PC-3 (cell line): ENCODE measurements around the gene NDUFC1. TPM values are rescaled to one million over a fixed set of nuclear protein-coding genes. Genes with fewer than 3 reads are reported as not detected.

Experiments used
- ATAC-seq: fragments of 200-7000 bp; cut with Tn5 transposase; 2 replicates; pipeline ENCODE4 v1.9.1; 2020; ENCODE audit warnings: mild to moderate bottlenecking, moderate library complexity
- BruUV-seq: library from RNA; stranded (reverse); fragments of 400-500 nt; replicated peaks from 2 replicates; lab custom pipeline; 2021; lab: Mats Ljungman, UMichigan
- CTCF ChIA-PET: fragments of 300-600 bp; sonication (Branson Sonifier 250); formaldehyde crosslinking; loops from one replicate; lab custom pipeline; 2022; ENCODE audit warnings: antibody characterized with exemption; lab: Charles Lee
- POLR2A ChIA-PET: fragments of 300-600 bp; sonication (Branson Sonifier 250); formaldehyde crosslinking; loops from one replicate; lab custom pipeline; 2022; ENCODE audit warnings: antibody characterized with exemption; ENCODE audit not compliant: unreplicated experiment; lab: Charles Lee
- DNase-seq: peaks from one replicate; pipeline ENCODE4 v3.0.0-alpha.2; 2015
- H2AFZ ChIP-seq: fragments of 300-600 bp; sonication (generic); 2 replicates; pipeline ENCODE4 v1.6.0; 2016; ENCODE audit warnings: antibody characterized with exemption, low read length
- H3F3A ChIP-seq: fragments of 300-600 bp; sonication (generic); one replicate; pipeline ENCODE4 v1.6.0; 2017; ENCODE audit warnings: antibody characterized with exemption, low read length, control low read depth, mild to moderate bottlenecking; ENCODE audit not compliant: unreplicated experiment
- H3K27ac ChIP-seq: fragments of 300-600 bp; sonication (generic); 2 replicates; pipeline ENCODE4 v1.5.1; 2016; ENCODE audit warnings: mild to moderate bottlenecking, low read length
- H3K27me3 ChIP-seq: fragments of 300-600 bp; sonication (generic); 2 replicates; pipeline ENCODE4 v1.6.1; 2016; ENCODE audit warnings: low read length, mixed read lengths
- H3K36me3 ChIP-seq: fragments of 300-600 bp; sonication (generic); 2 replicates; pipeline ENCODE4 v1.6.1; 2016; ENCODE audit warnings: low read depth, mixed run types, low read length, mixed read lengths
- H3K4me1 ChIP-seq: fragments of 300-600 bp; sonication (generic); 2 replicates; pipeline ENCODE4 v1.5.1; 2016; ENCODE audit warnings: low read length; ENCODE audit not compliant: insufficient read depth
- H3K4me2 ChIP-seq: fragments of 300-600 bp; sonication (generic); 2 replicates; pipeline ENCODE4 v1.6.0; 2016; ENCODE audit warnings: low read length
- H3K4me3 ChIP-seq: fragments of 300-600 bp; sonication (generic); 2 replicates; pipeline ENCODE4 v1.5.1; 2016; ENCODE audit warnings: mild to moderate bottlenecking, low read length, mixed read lengths
- H3K79me2 ChIP-seq: fragments of 300-600 bp; sonication (generic); 2 replicates; pipeline ENCODE4 v1.6.1; 2017; ENCODE audit warnings: low read length, mixed read lengths
- H3K9ac ChIP-seq: fragments of 300-600 bp; sonication (generic); 2 replicates; pipeline ENCODE4 v1.6.0; 2016; ENCODE audit warnings: mild to moderate bottlenecking, low read length
- H3K9me2 ChIP-seq: fragments of 300-600 bp; sonication (generic); replicated peaks from 2 replicates; pipeline ENCODE4 v1.6.1; 2016; ENCODE audit warnings: mixed run types, low read length, mixed read lengths
- H3K9me3 ChIP-seq: fragments of 300-600 bp; sonication (generic); 2 replicates; pipeline ENCODE4 v1.6.1; 2016; ENCODE audit warnings: low read length, mixed read lengths
- H4K20me1 ChIP-seq: fragments of 300-600 bp; sonication (generic); 2 replicates; pipeline ENCODE4 v1.6.1; 2016; ENCODE audit warnings: low read length, mixed read lengths
- EZH2 ChIP-seq: fragments of 300-600 bp; sonication (generic); IDR thresholded peaks from one replicate; pipeline ENCODE4 v1.6.1; 2017; ENCODE audit warnings: antibody characterized with exemption, mild to moderate bottlenecking, low read length; ENCODE audit not compliant: unreplicated experiment
- EZH2phosphoT487 ChIP-seq: fragments of 300-600 bp; sonication (generic); IDR thresholded peaks from 2 replicates; pipeline ENCODE4 v1.6.1; 2018; ENCODE audit warnings: mild to moderate bottlenecking, antibody characterized with exemption, low read length, borderline replicate concordance
- intact Hi-C: fragments of 100-400 bp; cut with micrococcal nuclease; formaldehyde crosslinking; loops from 2 replicates; pipeline ENCODE4 v1.9.0; 2023
- total RNA-seq: library from RNA; depleted of rRNA; stranded (reverse); fragments of >200 nt; gene quantifications from 2 replicates; pipeline ENCODE4 v1.2.3, GENCODE V29; 2014
- TF ChIP-seq, protein P1 (sequence below): fragments of 300-600 bp; sonication (generic); conservative IDR thresholded peaks from 2 replicates; pipeline ENCODE4 v1.5.1; 2017; ENCODE audit warnings: antibody characterized with exemption, low read depth, mild to moderate bottlenecking, low read length

NDUFC1 gene
- total RNA-seq, 1 experiment from 2014 or later = 92.9 TPM

GRCh38 chr4:139319571-139319970 is 17.3 kb upstream of the NDUFC1 start:
- intact Hi-C loops = no loop called here
- CTCF ChIA-PET = no interaction called here
- Histone ChIP-seq H3K9me2 (no peaks in the 10 kb centered on the region), H3K27me3 (no peaks in the 10 kb centered on the region), H3K4me2 (no peak overlapping the region), H2AFZ (no peak overlapping the region), H3F3A (no peaks in the 10 kb centered on the region), H3K9me3 (no peaks in the 10 kb centered on the region), H4K20me1 (peaks cover 53% of the 10 kb centered on the region), H3K36me3 (no peaks in the 10 kb centered on the region), H3K4me3 (no peak overlapping the region), H3K79me2 (peaks cover 100% of the 10 kb centered on the region), H3K4me1 (no peaks in the 10 kb centered on the region), H3K9ac (no peak overlapping the region), H3K27ac (no peak overlapping the region)
- BruUV-seq = no TSS peak
- no peak for DNase-seq
- POLR2A ChIA-PET = no interaction called here
- TF ChIP-seq, protein P1, sequence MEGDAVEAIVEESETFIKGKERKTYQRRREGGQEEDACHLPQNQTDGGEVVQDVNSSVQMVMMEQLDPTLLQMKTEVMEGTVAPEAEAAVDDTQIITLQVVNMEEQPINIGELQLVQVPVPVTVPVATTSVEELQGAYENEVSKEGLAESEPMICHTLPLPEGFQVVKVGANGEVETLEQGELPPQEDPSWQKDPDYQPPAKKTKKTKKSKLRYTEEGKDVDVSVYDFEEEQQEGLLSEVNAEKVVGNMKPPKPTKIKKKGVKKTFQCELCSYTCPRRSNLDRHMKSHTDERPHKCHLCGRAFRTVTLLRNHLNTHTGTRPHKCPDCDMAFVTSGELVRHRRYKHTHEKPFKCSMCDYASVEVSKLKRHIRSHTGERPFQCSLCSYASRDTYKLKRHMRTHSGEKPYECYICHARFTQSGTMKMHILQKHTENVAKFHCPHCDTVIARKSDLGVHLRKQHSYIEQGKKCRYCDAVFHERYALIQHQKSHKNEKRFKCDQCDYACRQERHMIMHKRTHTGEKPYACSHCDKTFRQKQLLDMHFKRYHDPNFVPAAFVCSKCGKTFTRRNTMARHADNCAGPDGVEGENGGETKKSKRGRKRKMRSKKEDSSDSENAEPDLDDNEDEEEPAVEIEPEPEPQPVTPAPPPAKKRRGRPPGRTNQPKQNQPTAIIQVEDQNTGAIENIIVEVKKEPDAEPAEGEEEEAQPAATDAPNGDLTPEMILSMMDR = no peak
- TF ChIP-seq EZH2 = no peak
- no peak for TF ChIP-seq EZH2phosphoT487
- ATAC-seq = no peak

GRCh38 chr4:139317635-139318034 is 15.4 kb upstream of the NDUFC1 start:
- Histone ChIP-seq H3K4me2 (no peak overlapping the region), H3K9ac (no peak overlapping the region), H3K27me3 (no peaks in the 10 kb centered on the region), H3K4me1 (no peaks in the 10 kb centered on the region), H3K79me2 (peaks cover 100% of the 10 kb centered on the region), H3K9me3 (no peaks in the 10 kb centered on the region), H3K4me3 (no peak overlapping the region), H3F3A (no peaks in the 10 kb centered on the region), H3K36me3 (no peaks in the 10 kb centered on the region), H3K27ac (no peak overlapping the region), H4K20me1 (peaks cover 49% of the 10 kb centered on the region), H3K9me2 (no peaks in the 10 kb centered on the region), H2AFZ (no peak overlapping the region)
- ChIA-PET CTCF (no interaction called here), POLR2A (no interaction called here)
- no peak for ATAC-seq
- intact Hi-C loops = no loop called here
- no TSS peak for BruUV-seq
- DNase-seq = no peak
- TF ChIP-seq, protein P1 = no peak
- TF ChIP-seq EZH2 (no peak), EZH2phosphoT487 (no peak)

- Histone ChIP-seq H2AFZ (no peak overlapping the region), H3K9me2 (no peaks in the 10 kb centered on the region), H3K36me3 (no peaks in the 10 kb centered on the region), H3K27me3 (no peaks in the 10 kb centered on the region), H3K4me3 (no peak overlapping the region), H3K4me2 (no peak overlapping the region), H3K4me1 (no peaks in the 10 kb centered on the region), H3K9me3 (no peaks in the 10 kb centered on the region), H4K20me1 (peaks cover 52% of the 10 kb centered on the region), H3K79me2 (peaks cover 100% of the 10 kb centered on the region), H3K27ac (no peak overlapping the region), H3K9ac (no peak overlapping the region), H3F3A (no peaks in the 10 kb centered on the region)
- no peak for TF ChIP-seq EZH2phosphoT487
- TF ChIP-seq, protein P1 = no peak
- TF ChIP-seq EZH2 = no peak
- BruUV-seq = no TSS peak
- intact Hi-C loops = no loop called here
- ChIA-PET CTCF (no interaction called here), POLR2A (no interaction called here)
- no peak for ATAC-seq
- DNase-seq = no peak
These were observed 14.5 kb upstream of the NDUFC1 start for GRCh38 chr4:139316733-139317132.
